Right cardiac atrium (tissue), 5 donors: ENCODE results near the gene HNRNPU. TPM values are rescaled to one million over a fixed set of nuclear protein-coding genes. Genes with fewer than 3 reads are reported as not detected.
A peak's percentile ranks its signal among the peaks of the same experiment; 100 is the strongest.

Source experiments
- ATAC-seq, 2 donors: fragments of 200-7000 bp; cut with Tn5 transposase; one replicate each; pipeline versions ENCODE4 v1.8.0 to v1.9.1; 2020; ENCODE audit warnings: moderate library complexity in 2 of 2, mild to moderate bottlenecking in 1 of 2
- DNase-seq, 3 donors: peaks; one replicate each; pipeline ENCODE4 v3.0.0-alpha.2; 2020
- H3K27ac ChIP-seq: one replicate; pipeline ENCODE4 v1.5.1; 2013; ENCODE audit warnings: mild to moderate bottlenecking, low read length, control low read depth, moderate library complexity
- H3K27me3 ChIP-seq: one replicate; pipeline ENCODE4 v1.6.1; 2013; ENCODE audit not compliant: control insufficient read depth, insufficient read depth
- H3K4me1 ChIP-seq: one replicate; pipeline ENCODE4 v1.6.1; 2013; ENCODE audit warnings: low read length; ENCODE audit not compliant: control insufficient read depth, insufficient read depth
- H3K4me3 ChIP-seq: one replicate; pipeline ENCODE4 v1.5.1; 2013; ENCODE audit warnings: low read length, control low read depth
- H3K9me3 ChIP-seq: one replicate; pipeline ENCODE4 v1.6.1; 2013; ENCODE audit warnings: low read length; ENCODE audit not compliant: control insufficient read depth
- WGBS: extraction: QIAGEN DNeasy Blood & Tissue Kit; methylation state at CpG from one replicate; pipeline ENCODE4 v1.1.7; 2013; 5-methylcytosine and 5-hydroxymethylcytosine counted together
- intact Hi-C, 4 donors: fragments of 100-400 bp; cut with DNase I; formaldehyde crosslinking; loops; one replicate each; pipeline versions ENCODE4 v1.11.0 to v1.14.0; 2022 to 2023
- polyA plus RNA-seq: library from polyadenylated mRNA; stranded (reverse); fragments of 200-250 nt; gene quantifications from one replicate; pipeline ENCODE4 v1.2.3, GENCODE V29; 2013
- total RNA-seq, 4 donors: library from RNA; stranded (reverse); fragmentation: NEBNext Ultra II Directional; extraction: Animal tissue kit (Norgen Biotek cat#: 25700); gene quantifications; one replicate each; pipeline ENCODE4 v1.2.1, GENCODE V29; 2021
- donor health status: healthy with polysubstance abuse.
- donor health status: DM: no; HTN: yes; CAD: no.
- donor health status: DM: no; HTN: no; CAD: no.
- donor health status: DM: no; HTN: yes; CAD: no; lungs with severe emphysema.
- donor health status: DM: yes; HTN: yes; CAD: no.

Gene HNRNPU
- total and polyA plus RNA-seq, 5 donors = 112 to 194 (median 183) TPM

GRCh38 chr1:244876228-244876910, 12.0 kb upstream of the HNRNPU start:
- H3K4me1 ChIP-seq = no peaks in the 10 kb centered on the region
- no peak overlapping the region for H3K4me3 ChIP-seq
- intact Hi-C loops = no loop called here
- H3K9me3 ChIP-seq = no peaks in the 10 kb centered on the region
- WGBS = 90% methylated on average over 8 of the region's 8 CpGs
- H3K27me3 ChIP-seq = no peaks in the 10 kb centered on the region
- H3K27ac ChIP-seq = no peak overlapping the region
- no peak for ATAC-seq
- no peak for DNase-seq

- no peak for DNase-seq
- Histone ChIP-seq H3K4me3 (no peak overlapping the region), H3K9me3 (no peaks in the 10 kb centered on the region), H3K4me1 (no peaks in the 10 kb centered on the region), H3K27ac (no peak overlapping the region), H3K27me3 (no peaks in the 10 kb centered on the region)
- intact Hi-C loops = no loop called here
- 77% methylated on average over 7 of the region's 7 CpGs for WGBS
- no peak for ATAC-seq
Observed at GRCh38 chr1:244874974-244875579, 10.7 kb upstream of the HNRNPU start.

- ATAC-seq (no peak), DNase-seq (no peak)
- Histone ChIP-seq H3K4me1 (no peaks in the 10 kb centered on the region), H3K27ac (no peak overlapping the region), H3K4me3 (no peak overlapping the region), H3K27me3 (no peaks in the 10 kb centered on the region), H3K9me3 (no peaks in the 10 kb centered on the region)
- WGBS = 96% methylated on average over 4 of the region's 4 CpGs
- intact Hi-C loops = loop anchor here in 2 of 4 donors (10.0 kb wide), 3 partner anchors 95 to 175 kb away; a partner anchor contains a TSS
Observed at GRCh38 chr1:244869950-244870349, 5.6 kb upstream of the HNRNPU start.

GRCh38 chr1:244869364-244869827, 5.1 kb upstream of the HNRNPU start:
- intact Hi-C loops = loop anchor here in 2 of 4 donors (10.0 kb wide), 3 partner anchors 95 to 175 kb away; a partner anchor contains a TSS
- DNase-seq (no peak), ATAC-seq (no peak)
- WGBS = 95% methylated on average over 12 of the region's 12 CpGs
- Histone ChIP-seq H3K27me3 (no peaks in the 10 kb centered on the region), H3K4me1 (no peaks in the 10 kb centered on the region), H3K27ac (no peak overlapping the region), H3K9me3 (no peaks in the 10 kb centered on the region), H3K4me3 (no peak overlapping the region)

- intact Hi-C loops = loop anchor here in 2 of 4 donors (10.0 kb wide), 3 partner anchors 96 to 176 kb away; a partner anchor contains a TSS
- Histone ChIP-seq H3K27ac (no peak overlapping the region), H3K4me1 (no peaks in the 10 kb centered on the region), H3K4me3 (no peak overlapping the region), H3K27me3 (no peaks in the 10 kb centered on the region), H3K9me3 (no peaks in the 10 kb centered on the region)
- DNase-seq (no peak), ATAC-seq (no peak)
- WGBS = 96% methylated on average over 23 of the region's 23 CpGs
Observed at GRCh38 chr1:244868484-244869363, 4.4 kb upstream of the HNRNPU start.

GRCh38 chr1:244866355-244866754, 2.0 kb upstream of the HNRNPU start:
- intact Hi-C loops = loop anchor here in 2 of 4 donors (10.0 kb wide), 3 partner anchors 98 to 178 kb away; a partner anchor contains a TSS
- Histone ChIP-seq H3K27ac (no peak overlapping the region), H3K4me1 (no peaks in the 10 kb centered on the region), H3K27me3 (no peaks in the 10 kb centered on the region), H3K4me3 (no peak overlapping the region), H3K9me3 (no peaks in the 10 kb centered on the region)
- ATAC-seq (no peak), DNase-seq (no peak)
- 91% methylated on average over 1 of the region's 1 CpG for WGBS

- H3K4me1 ChIP-seq = no peaks in the 10 kb centered on the region
- no peaks in the 10 kb centered on the region for H3K9me3 ChIP-seq
- no peak for ATAC-seq
- no peak for DNase-seq
- no peak overlapping the region for H3K27ac ChIP-seq
- intact Hi-C loops = loop anchor here (2.0 to 10.0 kb wide), 4 partner anchors 99 to 179 kb away; a partner anchor contains a TSS
- H3K4me3 ChIP-seq = no peak overlapping the region
- WGBS = 61% methylated on average over 3 of the region's 3 CpGs
- no peaks in the 10 kb centered on the region for H3K27me3 ChIP-seq
Observed at GRCh38 chr1:244865820-244866219, 1.5 kb upstream of the HNRNPU start.

- peak overlapping the region; percentile 92 for H3K27ac ChIP-seq
- no peaks in the 10 kb centered on the region for H3K27me3 ChIP-seq
- H3K4me1 ChIP-seq = peaks cover 2% of the 10 kb centered on the region
- H3K4me3 ChIP-seq = peak overlapping the region; percentile 52
- WGBS = 13% methylated on average over 9 of the region's 9 CpGs
- H3K9me3 ChIP-seq = no peaks in the 10 kb centered on the region
- intact Hi-C loops = loop anchor here (2.0 to 10.0 kb wide), 4 partner anchors 100 to 180 kb away; a partner anchor contains a TSS
- DNase-seq (peak; percentile 42 to 75 (median 63)), ATAC-seq (no peak)
Observed at GRCh38 chr1:244865028-244865371, 657 bp upstream of the HNRNPU start.

- DNase-seq (peak; percentile 56 to 81 (median 80)), ATAC-seq (peak; percentile 9 to 49)
- intact Hi-C loops = loop anchor here (2.0 to 10.0 kb wide), 7 partner anchors 29 to 181 kb away; partner anchors contain the start of gene COX20 (in 1 of the 4)
- Histone ChIP-seq H3K27me3 (no peaks in the 10 kb centered on the region), H3K27ac (peak overlapping the region; percentile 98), H3K9me3 (no peaks in the 10 kb centered on the region), H3K4me1 (peaks cover 5% of the 10 kb centered on the region), H3K4me3 (peak overlapping the region; percentile 90)
- under 1% methylated on average over 92 of the region's 92 CpGs for WGBS
Observed at GRCh38 chr1:244863491-244864252, 671 bp downstream of the HNRNPU start.
